PFSK-1 (cell line): ENCODE measurements around the gene ODF2.

ENCODE experiments used
- POLR2AphosphoS5 ChIP-seq: IDR thresholded peaks from 2 replicates; pipeline ENCODE4 v1.6.1; 2012; ENCODE audit warnings: low read depth, mild to moderate bottlenecking, control low read depth, low read length, moderate library complexity
- REST ChIP-seq, 2 experiments: IDR thresholded peaks; 2 replicates each; pipeline versions ENCODE4 v1.6.1 to v1.8.0; 2011 to 2012; ENCODE audit warnings: low read depth in 2 of 2, low read length in 2 of 2, control low read depth in 1 of 2, inconsistent platforms in 1 of 2, mild to moderate bottlenecking in 1 of 2, moderate library complexity in 1 of 2; ENCODE audit not compliant: insufficient read depth in 1 of 2
- SIN3A ChIP-seq: IDR thresholded peaks from 2 replicates; pipeline ENCODE4 v1.6.1; 2012; ENCODE audit warnings: mild to moderate bottlenecking, low read length, moderate library complexity, borderline replicate concordance; ENCODE audit not compliant: insufficient read depth
- TAF1 ChIP-seq: IDR thresholded peaks from 2 replicates; pipeline ENCODE4 v1.6.1; 2012; ENCODE audit warnings: low read length, control low read depth, borderline replicate concordance; ENCODE audit not compliant: insufficient read depth

- no peak for TF ChIP-seq POLR2AphosphoS5
- TF ChIP-seq TAF1, result no peak
- no peak for TF ChIP-seq REST (IDR thresholded peaks at IDR 0.05; ENCODE audit: insufficient read depth in 1 of 2, low read depth in 2 of 2, low read length in 2 of 2)
- TF ChIP-seq SIN3A, result no peak
These were observed 1.4 kb downstream of the ODF2 start for GRCh38 chr9:128457207-128457606.
